Peyer's patch (tissue), 4 donors: ENCODE data around the gene ASCC3. TPM values are rescaled to one million over a fixed set of nuclear protein-coding genes. Genes with fewer than 3 reads are reported as not detected.

Experiments used
- DNase-seq, 3 donors: peaks; one replicate each; pipeline ENCODE4 v3.0.0-alpha.2; 2017 to 2019
- H3K27ac ChIP-seq, 4 donors: fragments of 200-600 bp; sonication (generic); one replicate each; pipeline ENCODE4 v1.5.1; 2016 to 2019
- H3K27me3 ChIP-seq, 2 donors: fragments of 200-600 bp; sonication (generic); one replicate each; pipeline ENCODE4 v1.5.1; 2019
- H3K36me3 ChIP-seq, 3 donors: fragments of 200-600 bp; sonication (generic); one replicate each; pipeline ENCODE4 v1.5.1; 2016 to 2019
- H3K4me1 ChIP-seq, 4 donors: fragments of 200-600 bp; sonication (generic); one replicate each; pipeline ENCODE4 v1.5.1; 2016 to 2019
- H3K4me3 ChIP-seq, 4 donors: fragments of 200-600 bp; sonication (generic); 1 replicate in 3 of 4; 2 replicates in 1 of 4; pipeline ENCODE4 v1.5.1; 2016 to 2019; ENCODE audit warnings: mild to moderate bottlenecking in 1 of 4
- H3K9me3 ChIP-seq, 4 donors: fragments of 200-600 bp; sonication (generic); one replicate each; pipeline ENCODE4 v1.5.1; 2016 to 2019; ENCODE audit warnings: mild to moderate bottlenecking in 1 of 4
- POLR2A ChIP-seq, 2 donors: fragments of 450-650 bp; IDR thresholded peaks; one replicate each; pipeline ENCODE4 v1.5.1; 2017; ENCODE audit warnings: antibody characterized with exemption in 2 of 2, mild to moderate bottlenecking in 2 of 2, moderate library complexity in 2 of 2
- total RNA-seq, 4 donors: library from RNA; depleted of rRNA; stranded (reverse); fragments of >200 nt; gene quantifications; one replicate each; pipeline ENCODE4 v1.1.0, GENCODE V29; 2016
- TF ChIP-seq, protein P1 (sequence below), 6 experiments: fragments of 450-650 bp in 4 of 6; fragments of 200-600 bp in 2 of 6; sonication (generic) in 1 of 6; IDR thresholded peaks; one replicate each; pipeline ENCODE4 v1.5.1; 2017 to 2019; ENCODE audit warnings: antibody characterized with exemption in 6 of 6, mild to moderate bottlenecking in 3 of 6, moderate library complexity in 1 of 6

The ASCC3 gene
- total RNA-seq, 4 donors from 2014 or later: 21.1 to 69.3 (median 40.6) TPM

- H3K27me3 ChIP-seq: peaks cover 5 to 68% of the 10 kb centered on the region in 2 donors
- peaks cover 0 to 6% (median 0%) of the 10 kb centered on the region in 4 donors for H3K9me3 ChIP-seq
- H3K27ac ChIP-seq: no peak overlapping the region
- TF ChIP-seq, protein P1, sequence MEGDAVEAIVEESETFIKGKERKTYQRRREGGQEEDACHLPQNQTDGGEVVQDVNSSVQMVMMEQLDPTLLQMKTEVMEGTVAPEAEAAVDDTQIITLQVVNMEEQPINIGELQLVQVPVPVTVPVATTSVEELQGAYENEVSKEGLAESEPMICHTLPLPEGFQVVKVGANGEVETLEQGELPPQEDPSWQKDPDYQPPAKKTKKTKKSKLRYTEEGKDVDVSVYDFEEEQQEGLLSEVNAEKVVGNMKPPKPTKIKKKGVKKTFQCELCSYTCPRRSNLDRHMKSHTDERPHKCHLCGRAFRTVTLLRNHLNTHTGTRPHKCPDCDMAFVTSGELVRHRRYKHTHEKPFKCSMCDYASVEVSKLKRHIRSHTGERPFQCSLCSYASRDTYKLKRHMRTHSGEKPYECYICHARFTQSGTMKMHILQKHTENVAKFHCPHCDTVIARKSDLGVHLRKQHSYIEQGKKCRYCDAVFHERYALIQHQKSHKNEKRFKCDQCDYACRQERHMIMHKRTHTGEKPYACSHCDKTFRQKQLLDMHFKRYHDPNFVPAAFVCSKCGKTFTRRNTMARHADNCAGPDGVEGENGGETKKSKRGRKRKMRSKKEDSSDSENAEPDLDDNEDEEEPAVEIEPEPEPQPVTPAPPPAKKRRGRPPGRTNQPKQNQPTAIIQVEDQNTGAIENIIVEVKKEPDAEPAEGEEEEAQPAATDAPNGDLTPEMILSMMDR (IDR thresholded peaks at IDR 0.05): no peak
- no peak for TF ChIP-seq POLR2A (IDR thresholded peaks at IDR 0.05)
- no peaks in the 10 kb centered on the region for H3K36me3 ChIP-seq
- H3K4me3 ChIP-seq: no peak overlapping the region
- peaks cover 0 to 12% (median 0%) of the 10 kb centered on the region in 4 donors for H3K4me1 ChIP-seq
- no peak for DNase-seq
Measured at GRCh38 chr6:100466410-100467128, 414.6 kb downstream of the ASCC3 start.

- no peaks in the 10 kb centered on the region for H3K36me3 ChIP-seq
- H3K9me3 ChIP-seq: peaks cover 0 to 6% (median 0%) of the 10 kb centered on the region in 4 donors
- DNase-seq: no peak
- H3K27me3 ChIP-seq: peaks cover 0 to 71% of the 10 kb centered on the region in 2 donors
- no peak overlapping the region for H3K27ac ChIP-seq
- H3K4me1 ChIP-seq: peaks cover 0 to 12% (median 0%) of the 10 kb centered on the region in 4 donors
- no peak overlapping the region for H3K4me3 ChIP-seq
- TF ChIP-seq POLR2A (IDR thresholded peaks at IDR 0.05): no peak
Measured at GRCh38 chr6:100465701-100466409, 415.3 kb downstream of the ASCC3 start.

- Histone ChIP-seq H3K9me3 (peaks cover 0 to 6% (median 0%) of the 10 kb centered on the region in 4 donors), H3K4me1 (peaks cover 0 to 12% (median 0%) of the 10 kb centered on the region in 4 donors), H3K27ac (no peak within 1 kb of the TSS), H3K27me3 (peaks cover 0 to 74% of the 10 kb centered on the region in 2 donors), H3K4me3 (peak within 1 kb of the TSS in 2 of 4 donors; percentile 37 to 42), H3K36me3 (no peaks in the 10 kb centered on the region)
- no peak for TF ChIP-seq POLR2A (IDR thresholded peaks at IDR 0.05)
- TF ChIP-seq, protein P1 (IDR thresholded peaks at IDR 0.05): no peak
- peak in 1 of 3 donors; percentile 62 for DNase-seq
Measured at GRCh38 chr6:100464903-100465700, 416.0 kb downstream of the ASCC3 start, which contains the start of gene SIM1. Gene SIM1, minus strand, starts transcription at chr6:100464921. Its CDS starts 1,453 bp downstream, at chr6:100463468.

DNA sequence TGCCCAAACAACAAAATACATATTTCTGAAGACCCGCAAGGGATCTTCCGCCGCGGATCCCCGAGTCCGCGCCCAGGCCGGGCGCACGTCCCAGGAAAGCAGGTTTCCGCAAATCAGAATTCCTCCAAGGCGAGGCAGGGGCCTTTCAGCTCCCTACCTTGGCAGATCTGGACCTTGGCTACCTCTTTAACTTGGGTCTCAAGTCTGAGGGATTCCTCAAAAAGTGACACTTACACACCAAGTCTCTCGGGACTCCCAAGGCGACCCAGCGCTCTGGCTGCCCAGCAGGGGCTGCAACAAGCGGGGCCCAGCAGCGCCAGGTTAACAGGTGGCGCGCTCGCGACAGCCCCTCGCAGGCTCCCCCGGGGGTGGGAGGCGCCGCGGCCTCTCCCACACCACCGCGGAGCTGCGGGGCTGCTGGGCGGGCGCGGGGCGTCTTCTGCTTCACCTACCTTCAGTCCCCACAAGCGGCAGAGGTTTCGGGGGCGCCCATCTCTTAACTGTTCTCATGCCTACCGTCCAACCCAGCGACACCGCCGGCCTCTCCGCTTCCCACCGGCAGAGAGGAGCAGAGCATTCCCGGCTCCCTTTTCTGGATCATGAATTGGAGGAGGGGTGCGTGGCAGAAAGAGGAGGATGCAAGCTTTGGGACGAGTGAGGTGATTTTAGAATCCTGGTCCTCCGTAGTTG is 416.8 kb downstream of the ASCC3 start:
- Histone ChIP-seq H3K4me3 (peak overlapping the region in 2 of 4 donors; percentile 37 to 42), H3K27ac (no peak overlapping the region), H3K9me3 (peaks cover 0 to 6% (median 0%) of the 10 kb centered on the region in 4 donors), H3K4me1 (peaks cover 0 to 12% (median 0%) of the 10 kb centered on the region in 4 donors), H3K36me3 (no peaks in the 10 kb centered on the region), H3K27me3 (peaks cover 0 to 69% of the 10 kb centered on the region in 2 donors)
- no peak for DNase-seq
- TF ChIP-seq, protein P1 (IDR thresholded peaks at IDR 0.05): no peak
- no peak for TF ChIP-seq POLR2A (IDR thresholded peaks at IDR 0.05)

DNA sequence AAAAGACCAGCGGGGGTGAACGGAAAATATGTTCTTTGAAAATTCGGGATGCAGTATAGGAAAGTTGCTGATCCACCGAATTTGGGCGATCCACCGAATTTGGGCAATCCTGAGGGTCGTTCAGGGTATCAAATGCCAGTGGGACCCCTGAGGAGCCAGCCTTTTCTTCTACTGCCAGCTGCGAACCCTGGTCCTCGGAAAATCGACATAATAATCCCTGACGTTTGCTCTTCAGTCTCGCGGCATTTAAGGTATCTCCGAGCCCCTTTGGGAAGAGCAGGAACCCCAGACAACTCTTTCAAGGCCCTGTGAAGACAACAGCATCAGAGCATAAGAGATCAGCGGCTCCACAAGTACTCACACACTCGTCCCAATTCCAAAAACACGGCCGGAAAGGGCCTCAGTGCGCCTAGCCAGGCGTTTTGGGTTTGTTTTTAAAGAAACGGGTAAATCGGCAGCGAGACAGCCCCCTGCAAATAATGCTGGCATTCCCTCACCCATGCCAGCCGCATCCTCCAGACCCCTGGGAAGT is 417.4 kb downstream of the ASCC3 start:
- TF ChIP-seq, protein P1 (IDR thresholded peaks at IDR 0.05): no peak
- TF ChIP-seq POLR2A (IDR thresholded peaks at IDR 0.05): no peak
- Histone ChIP-seq H3K27me3 (peaks cover 0 to 70% of the 10 kb centered on the region in 2 donors), H3K9me3 (peaks cover 0 to 6% (median 0%) of the 10 kb centered on the region in 4 donors), H3K4me1 (peaks cover 0 to 12% (median 0%) of the 10 kb centered on the region in 4 donors), H3K36me3 (no peaks in the 10 kb centered on the region), H3K27ac (no peak overlapping the region), H3K4me3 (no peak overlapping the region)
- DNase-seq: no peak
